A549 (cell line): ENCODE data around the gene CD55. TPM values are rescaled to one million over a fixed set of nuclear protein-coding genes. Genes with fewer than 3 reads are reported as not detected.

Experiments
- ATAC-seq, 2 experiments: fragments of 200-7000 bp in 1 of 2; fragments of >200 bp in 1 of 2; cut with Nextera tagmentation in 1 of 2; cut with Tn5 transposase in 1 of 2; 3 replicates each; pipeline versions ENCODE4 v1.8.0 to v1.9.1; 2018 to 2020; ENCODE audit warnings: mild to moderate bottlenecking in 1 of 2, moderate library complexity in 1 of 2
- CTCF ChIA-PET: fragments of 300-600 bp; sonication (Branson Sonifier 250); formaldehyde crosslinking; extraction: SDS; loops from one replicate; lab custom pipeline; 2021; ENCODE audit warnings: antibody characterized with exemption, inconsistent platforms; lab: Yijun Ruan, JAX
- POLR2A ChIA-PET: fragments of 350-600 bp; formaldehyde crosslinking; extraction: SDS; loops from one replicate; lab custom pipeline; 2021; ENCODE audit warnings: antibody characterized with exemption, inconsistent platforms; lab: Yijun Ruan, JAX
- DNase-seq, 2 experiments: peaks; one replicate each; pipeline versions ENCODE4 v3.0.0 to v3.0.0-alpha.2; 2011 to 2016; ENCODE audit warnings: low read depth in 1 of 2, low spot score in 1 of 2
- FAIRE-seq: peaks from 2 replicates; lab custom pipeline; 2011; peaks lifted over from hg19 to GRCh38; lab: Jason Lieb, UNC
- H3K27ac ChIP-seq, 2 experiments: fragments of >200 bp; sonication (Bioruptor Twin); formaldehyde crosslinking; 3 replicates each; pipeline ENCODE4 v1.5.1; 2016 to 2017
- H3K4me1 ChIP-seq: fragments of >200 bp; sonication (Bioruptor Twin); formaldehyde crosslinking; 3 replicates; pipeline ENCODE4 v1.6.1; 2016
- H3K4me2 ChIP-seq: fragments of >200 bp; sonication (Bioruptor Twin); formaldehyde crosslinking; 3 replicates; pipeline ENCODE4 v1.6.1; 2016
- H3K4me3 ChIP-seq: fragments of >200 bp; sonication (Bioruptor Twin); formaldehyde crosslinking; 3 replicates; pipeline ENCODE4 v1.5.1; 2016
- H3K9me3 ChIP-seq: fragments of >200 bp; sonication (Bioruptor Twin); formaldehyde crosslinking; 3 replicates; pipeline ENCODE4 v1.6.1; 2016
- BCL3 ChIP-seq: fragments of >200 bp; sonication (Bioruptor Twin); formaldehyde crosslinking; IDR thresholded peaks from 3 replicates; pipeline ENCODE4 v1.6.1; 2016
- CBX2 ChIP-seq: fragments of 200-600 bp; sonication (generic); IDR thresholded peaks from 2 replicates; pipeline ENCODE4 v1.6.1; 2016; ENCODE audit warnings: low read depth, mild to moderate bottlenecking, borderline replicate concordance
- CBX8 ChIP-seq: fragments of 200-600 bp; sonication (generic); IDR thresholded peaks from 2 replicates; pipeline ENCODE4 v1.6.1; 2016
- CEBPB ChIP-seq, 2 experiments: fragments of >200 bp in 1 of 2; sonication (Bioruptor Twin) in 1 of 2; formaldehyde crosslinking in 1 of 2; IDR thresholded peaks; 2 replicates each; pipeline ENCODE4 v1.6.1; 2012 to 2016
- CHD4 ChIP-seq: fragments of 200-600 bp; sonication (generic); IDR thresholded peaks from 2 replicates; pipeline ENCODE4 v1.6.1; 2016; ENCODE audit warnings: antibody characterized with exemption, mild to moderate bottlenecking, borderline replicate concordance
- EHF ChIP-seq: fragments of 250-450 bp; sonication (Bioruptor Pico); IDR thresholded peaks from 2 replicates; pipeline ENCODE4 v1.5.0; 2020; ENCODE audit warnings: mild to moderate bottlenecking
- EHMT2 ChIP-seq: fragments of 200-600 bp; sonication (generic); IDR thresholded peaks from 2 replicates; pipeline ENCODE4 v1.6.1; 2016; ENCODE audit warnings: antibody characterized with exemption, low read depth, mild to moderate bottlenecking, moderate library complexity
- FOSB ChIP-seq: fragments of 250-450 bp; sonication (Bioruptor Pico); IDR thresholded peaks from 2 replicates; pipeline ENCODE4 v1.5.0; 2020; ENCODE audit warnings: mild to moderate bottlenecking, moderate library complexity
- FOSL2 ChIP-seq, 2 experiments: fragments of 450-650 bp in 1 of 2; fragments of >200 bp in 1 of 2; sonication (Bioruptor Twin) in 1 of 2; formaldehyde crosslinking; IDR thresholded peaks; 2 replicates each; pipeline versions ENCODE4 v1.5.0 to v1.6.1; 2016 to 2020; ENCODE audit warnings: mild to moderate bottlenecking in 1 of 2, moderate library complexity in 1 of 2
- GATA3 ChIP-seq: IDR thresholded peaks from 2 replicates; pipeline ENCODE4 v1.6.1; 2012; ENCODE audit warnings: borderline replicate concordance
- HDAC2 ChIP-seq: fragments of 200-600 bp; sonication (generic); IDR thresholded peaks from 2 replicates; pipeline ENCODE4 v1.6.1; 2016
- HMGXB4 ChIP-seq: fragments of 250-450 bp; sonication (Bioruptor Pico); IDR thresholded peaks from 2 replicates; pipeline ENCODE4 v1.5.0; 2021; ENCODE audit warnings: mild to moderate bottlenecking, moderate library complexity, borderline replicate concordance
- HOXB13 ChIP-seq: fragments of 250-450 bp; sonication (Bioruptor Pico); IDR thresholded peaks from 2 replicates; pipeline ENCODE4 v1.5.0; 2020; ENCODE audit warnings: low read depth, mild to moderate bottlenecking, moderate library complexity
- HOXB5 ChIP-seq: fragments of 250-450 bp; sonication (Bioruptor Pico); IDR thresholded peaks from 2 replicates; pipeline ENCODE4 v1.5.0; 2020; ENCODE audit warnings: mild to moderate bottlenecking, moderate library complexity
- JUNB ChIP-seq: fragments of >200 bp; sonication (Bioruptor Twin); formaldehyde crosslinking; IDR thresholded peaks from 2 replicates; pipeline ENCODE4 v1.6.1; 2016
- KDM5A ChIP-seq: fragments of 200-600 bp; sonication (generic); IDR thresholded peaks from 2 replicates; pipeline ENCODE4 v1.6.1; 2016; ENCODE audit warnings: antibody characterized with exemption, mild to moderate bottlenecking
- NFE2L2 ChIP-seq: fragments of 150-350 bp; conservative IDR thresholded peaks from 2 replicates; pipeline ENCODE4 v1.6.1; 2014; ENCODE audit warnings: low read length
- RAD21 ChIP-seq, 2 experiments: fragments of >200 bp in 1 of 2; sonication (Bioruptor Twin) in 1 of 2; formaldehyde crosslinking in 1 of 2; IDR thresholded peaks in 1 of 2; conservative IDR thresholded peaks in 1 of 2; 2 replicates in 1 of 2; 3 replicates in 1 of 2; pipeline ENCODE4 v1.6.1; 2012 to 2018; ENCODE audit warnings: inconsistent platforms in 1 of 2
- RFX5 ChIP-seq: fragments of 450-650 bp; IDR thresholded peaks from 2 replicates; pipeline ENCODE4 v1.7.1; 2014; ENCODE audit warnings: antibody characterized with exemption, mild to moderate bottlenecking, moderate library complexity
- TFCP2L1 ChIP-seq: fragments of 250-450 bp; sonication (Bioruptor Pico); IDR thresholded peaks from 2 replicates; pipeline ENCODE4 v1.5.0; 2021; ENCODE audit warnings: mild to moderate bottlenecking
- WGBS: methylation state at CpG from one replicate; pipeline ENCODE4 v1.1.6; 2017; ENCODE audit errors: missing lambda C conversion rate; 5-methylcytosine and 5-hydroxymethylcytosine counted together
- polyA plus RNA-seq, 4 experiments: library from polyadenylated mRNA; depleted of rRNA in 3 of 4; stranded (reverse); fragments of >200 nt; fragmentation: RNase III in 1 of 4; extraction: RNeasy Plus Mini Kit Qiagen cat#74134 plus additional on column Dnase treatment in 1 of 4; gene quantifications; 2 replicates in 3 of 4; 3 replicates in 1 of 4; pipeline ENCODE4 v1.2.3, GENCODE V29; 2011 to 2017

Gene CD55
- polyA plus RNA-seq, 2 of the 4 experiments (the other 2 are of a cell fraction) = 37.0 to 173 TPM

GRCh38 chr1:207365063-207365462, 43.6 kb downstream of the CD55 start:
- Histone ChIP-seq H3K27ac (no peak overlapping the region), H3K4me1 (no peaks in the 10 kb centered on the region), H3K9me3 (no peaks in the 10 kb centered on the region), H3K4me3 (no peak overlapping the region), H3K4me2 (no peak overlapping the region)
- DNase-seq (no peak), FAIRE-seq (no peak), ATAC-seq (no peak)
- CTCF ChIA-PET = interaction anchor here (1.6 kb wide), 1 partner anchor 13 kb away, joined by 3 read pairs; no protein-coding TSS in a partner anchor
- POLR2A ChIA-PET = interaction anchor here (0.5 kb wide), 1 partner anchor 29 kb away, joined by 3 read pairs; no protein-coding TSS in a partner anchor
- 89% methylated on average over 2 of the region's 2 CpGs for WGBS
- TF ChIP-seq RAD21 (conservative IDR thresholded peaks at IDR 0.05 in 1 of 2, IDR thresholded peaks at IDR 0.05 in 1 of 2) (no peak), HOXB13 (no peak), BCL3 (no peak), JUNB (no peak), GATA3 (no peak), HMGXB4 (CRISPR knock-in tag) (no peak)

GRCh38 chr1:207366022-207366421, 44.5 kb downstream of the CD55 start:
- no peak for DNase-seq
- Histone ChIP-seq H3K4me2 (no peak overlapping the region), H3K4me1 (no peaks in the 10 kb centered on the region), H3K27ac (no peak overlapping the region), H3K4me3 (no peak overlapping the region), H3K9me3 (no peaks in the 10 kb centered on the region)
- ChIA-PET CTCF (interaction anchor here (1.6 kb wide), 1 partner anchor 14 kb away, joined by 3 read pairs; no protein-coding TSS in a partner anchor), POLR2A (interaction anchor here (0.8 kb wide), 1 partner anchor 45 kb away, joined by 3 read pairs; the partner anchor contains the start of gene CD55)
- no peak; a peak in 1 of 6 replicates for ATAC-seq
- no peak for TF ChIP-seq HDAC2
- TF ChIP-seq EHMT2 = no peak
- no peak for TF ChIP-seq NFE2L2
- no peak for TF ChIP-seq BCL3
- no peak for TF ChIP-seq CEBPB (IDR thresholded peaks at IDR 0.05)
- no peak for TF ChIP-seq FOSL2 (IDR thresholded peaks at IDR 0.05)
- TF ChIP-seq FOSL2 (CRISPR knock-in tag; IDR thresholded peaks at IDR 0.05) = no peak
- TF ChIP-seq HOXB13 = no peak
- TF ChIP-seq RFX5 = no peak
- no peak for TF ChIP-seq FOSB (CRISPR knock-in tag)
- WGBS = 66% methylated on average over 2 of the region's 2 CpGs
- no peak for FAIRE-seq

- ATAC-seq (no peak), DNase-seq (no peak), FAIRE-seq (no peak)
- no peak overlapping the region for H3K27ac ChIP-seq
- peaks cover 10% of the 10 kb centered on the region; the same call in 2 of the 3 replicates for H3K4me1 ChIP-seq
- no peak overlapping the region for H3K4me2 ChIP-seq
- no peak overlapping the region for H3K4me3 ChIP-seq
- H3K9me3 ChIP-seq = peaks cover 16% of the 10 kb centered on the region; the same call in 2 of the 3 replicates
- POLR2A ChIA-PET = no interaction called here
- CTCF ChIA-PET = no interaction called here
- TF ChIP-seq CHD4 = no peak
- TF ChIP-seq EHF = no peak
- TF ChIP-seq HOXB5 (CRISPR knock-in tag) = no peak
- no peak for TF ChIP-seq CBX2
- no peak for TF ChIP-seq TFCP2L1 (CRISPR knock-in tag)
- no peak for TF ChIP-seq KDM5A
- no peak for TF ChIP-seq EHMT2
- TF ChIP-seq CBX8 = no peak
Measured at GRCh38 chr1:207388721-207389120, 67.2 kb downstream of the CD55 start.
